ENCODE results near the gene SUN1. TPM values are rescaled to one million over a fixed set of nuclear protein-coding genes. Genes with fewer than 3 reads are reported as not detected.

Gene SUN1
- total and polyA plus RNA-seq, 10 of the 15 experiments (the other 5 are each of a cell fraction or from before 2014, with no cell fraction given) = 27.8 to 107 (median 65.8) TPM

DNA sequence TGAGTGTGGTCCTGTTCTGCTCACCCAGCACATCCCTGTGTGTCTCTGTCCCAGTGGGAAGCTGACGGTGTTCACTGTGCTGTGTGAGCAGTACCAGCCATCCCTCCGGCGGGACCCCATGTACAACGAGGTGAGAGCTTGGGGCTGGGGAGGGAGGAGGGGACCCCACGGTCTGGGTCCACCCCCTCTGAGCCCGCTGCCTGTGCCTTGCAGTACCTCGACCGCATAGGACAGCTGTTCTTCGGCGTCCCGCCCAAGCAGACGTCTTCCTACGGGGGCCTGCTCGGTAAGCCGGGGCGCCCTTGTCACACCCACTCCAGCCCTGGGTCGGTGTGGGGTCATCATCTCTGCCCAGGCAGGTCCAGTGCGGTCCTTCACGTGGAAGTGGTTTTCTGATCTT, 61.4 kb downstream of the SUN1 start:
- 100% methylated on average over 19 of the region's 19 CpGs for WGBS (ENCODE audit: insufficient coverage, insufficient replicate concordance, low lambda C conversion rate, missing lambda C conversion rate)
- in situ Hi-C loops (cut with MboI) = no loop called here

More for the DNA sequence above, 61.4 kb downstream of the SUN1 start:
- no peak for ATAC-seq
- Histone ChIP-seq H3K36me3 (ENCODE audit: control insufficient read depth in 2 of 2, insufficient read depth in 2 of 2, low read length in 1 of 2) (peaks cover 8 to 62% of the 10 kb centered on the region in 2 experiments; a peak in 3 of 4 replicates), H2AFZ (ENCODE audit: control insufficient read depth, low read depth, low read length) (no peak overlapping the region), H3K27me3 (replicated peaks in 1 of 2; ENCODE audit: control insufficient read depth in 2 of 2, insufficient read depth in 2 of 2, low read length in 1 of 2) (no peaks in the 10 kb centered on the region), H3K4me2 (ENCODE audit: control insufficient read depth, insufficient read depth) (no peak overlapping the region), H3K4me1 (ENCODE audit: control insufficient read depth, insufficient read depth, low read length) (no peaks in the 10 kb centered on the region), H3K9me3 (replicated peaks; ENCODE audit: control insufficient read depth, insufficient read depth, low read length) (no peaks in the 10 kb centered on the region; the same call in 2 of the 3 replicates), H3K9ac (ENCODE audit: control insufficient read depth, insufficient read depth, low read length) (no peak overlapping the region), H4K20me1 (ENCODE audit: control insufficient read depth, insufficient read depth) (no peaks in the 10 kb centered on the region), H3K79me2 (ENCODE audit: control insufficient read depth, insufficient read depth, low read length) (no peaks in the 10 kb centered on the region), H3K27ac (ENCODE audit: control insufficient read depth, insufficient read depth) (no peak overlapping the region), H3K4me3 (no peak overlapping the region)
- ChIA-PET SMC1A (ENCODE audit: uncharacterized antibody, unreplicated experiment) (no interaction called here), POLR2A (no interaction called here), CTCF (no interaction called here), RAD21 (ENCODE audit: unreplicated experiment) (no interaction called here)
- TF ChIP-seq, protein P1, sequence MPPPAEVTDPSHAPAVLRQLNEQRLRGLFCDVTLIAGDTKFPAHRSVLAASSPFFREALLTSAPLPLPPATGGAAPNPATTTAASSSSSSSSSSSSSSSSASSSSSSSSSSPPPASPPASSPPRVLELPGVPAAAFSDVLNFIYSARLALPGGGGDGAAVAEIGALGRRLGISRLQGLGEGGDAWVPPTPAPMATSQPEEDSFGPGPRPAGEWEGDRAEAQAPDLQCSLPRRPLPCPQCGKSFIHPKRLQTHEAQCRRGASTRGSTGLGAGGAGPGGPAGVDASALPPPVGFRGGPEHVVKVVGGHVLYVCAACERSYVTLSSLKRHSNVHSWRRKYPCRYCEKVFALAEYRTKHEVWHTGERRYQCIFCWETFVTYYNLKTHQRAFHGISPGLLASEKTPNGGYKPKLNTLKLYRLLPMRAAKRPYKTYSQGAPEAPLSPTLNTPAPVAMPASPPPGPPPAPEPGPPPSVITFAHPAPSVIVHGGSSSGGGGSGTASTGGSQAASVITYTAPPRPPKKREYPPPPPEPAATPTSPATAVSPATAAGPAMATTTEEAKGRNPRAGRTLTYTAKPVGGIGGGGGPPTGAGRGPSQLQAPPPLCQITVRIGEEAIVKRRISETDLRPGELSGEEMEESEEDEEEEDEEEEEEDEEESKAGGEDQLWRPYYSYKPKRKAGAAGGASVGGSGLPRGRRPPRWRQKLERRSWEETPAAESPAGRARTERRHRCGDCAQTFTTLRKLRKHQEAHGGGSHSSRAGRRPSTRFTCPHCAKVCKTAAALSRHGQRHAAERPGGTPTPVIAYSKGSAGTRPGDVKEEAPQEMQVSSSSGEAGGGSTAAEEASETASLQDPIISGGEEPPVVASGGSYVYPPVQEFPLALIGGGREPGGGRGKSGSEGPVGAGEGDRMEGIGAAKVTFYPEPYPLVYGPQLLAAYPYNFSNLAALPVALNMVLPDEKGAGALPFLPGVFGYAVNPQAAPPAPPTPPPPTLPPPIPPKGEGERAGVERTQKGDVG (CRISPR knock-in tag; IDR thresholded peaks at IDR 0.05) = no peak
- TF ChIP-seq, protein P2, sequence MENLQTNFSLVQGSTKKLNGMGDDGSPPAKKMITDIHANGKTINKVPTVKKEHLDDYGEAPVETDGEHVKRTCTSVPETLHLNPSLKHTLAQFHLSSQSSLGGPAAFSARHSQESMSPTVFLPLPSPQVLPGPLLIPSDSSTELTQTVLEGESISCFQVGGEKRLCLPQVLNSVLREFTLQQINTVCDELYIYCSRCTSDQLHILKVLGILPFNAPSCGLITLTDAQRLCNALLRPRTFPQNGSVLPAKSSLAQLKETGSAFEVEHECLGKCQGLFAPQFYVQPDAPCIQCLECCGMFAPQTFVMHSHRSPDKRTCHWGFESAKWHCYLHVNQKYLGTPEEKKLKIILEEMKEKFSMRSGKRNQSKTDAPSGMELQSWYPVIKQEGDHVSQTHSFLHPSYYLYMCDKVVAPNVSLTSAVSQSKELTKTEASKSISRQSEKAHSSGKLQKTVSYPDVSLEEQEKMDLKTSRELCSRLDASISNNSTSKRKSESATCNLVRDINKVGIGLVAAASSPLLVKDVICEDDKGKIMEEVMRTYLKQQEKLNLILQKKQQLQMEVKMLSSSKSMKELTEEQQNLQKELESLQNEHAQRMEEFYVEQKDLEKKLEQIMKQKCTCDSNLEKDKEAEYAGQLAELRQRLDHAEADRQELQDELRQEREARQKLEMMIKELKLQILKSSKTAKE (IDR thresholded peaks at IDR 0.05; ENCODE audit: low read depth, poor library complexity, severe bottlenecking) = no peak
- TF ChIP-seq CHD1 (IDR thresholded peaks at IDR 0.05; ENCODE audit: low read depth, low read length) = no peak
- no peak for TF ChIP-seq POU2F2 (IDR thresholded peaks at IDR 0.05; ENCODE audit: borderline replicate concordance, low read depth, low read length)
- TF ChIP-seq RB1 (IDR thresholded peaks at IDR 0.05; ENCODE audit: borderline replicate concordance) = no peak
- TF ChIP-seq LARP7 (IDR thresholded peaks at IDR 0.05) = no peak
- BruUV-seq (replicated peaks) = no TSS peak
- intact Hi-C loops (cut with micrococcal nuclease; ENCODE audit: unreplicated experiment) = no loop called here
- no peak for DNase-seq (ENCODE audit: low read depth, low spot score)
- no peak for FAIRE-seq
